K562 (cell line): Measurements from ENCODE around the gene DKC1. TPM values are rescaled to one million over a fixed set of nuclear protein-coding genes. Genes with fewer than 3 reads are reported as not detected.

Experiments used
- ARID2 ChIP-seq: fragments of 450-650 bp; IDR thresholded peaks from 2 replicates; pipeline ENCODE4 v1.6.1; 2017; ENCODE audit warnings: antibody characterized with exemption, mild to moderate bottlenecking
- CHCHD3 ChIP-seq: fragments of 250-450 bp; sonication (Bioruptor Pico); IDR thresholded peaks from 2 replicates; pipeline ENCODE4 v2.1.2; 2022; ENCODE audit warnings: mild to moderate bottlenecking
- CLOCK ChIP-seq: fragments of 250-450 bp; sonication (Bioruptor Pico); IDR thresholded peaks from 2 replicates; pipeline ENCODE4 v1.4.0; 2020; ENCODE audit warnings: mild to moderate bottlenecking, moderate library complexity, borderline replicate concordance
- CREB3 ChIP-seq: fragments of 450-650 bp; conservative IDR thresholded peaks from 2 replicates; pipeline ENCODE4 v1.6.1; 2016; ENCODE audit warnings: missing genetic modification characterization, low read depth, mild to moderate bottlenecking, missing compliant biosample characterization, moderate library complexity
- DLX4 ChIP-seq: fragments of 250-450 bp; sonication (Bioruptor Pico); IDR thresholded peaks from 2 replicates; pipeline ENCODE4 v1.6.1; 2021; ENCODE audit warnings: mild to moderate bottlenecking
- ETV5 ChIP-seq: sonication (generic); formaldehyde crosslinking; IDR thresholded peaks from 2 replicates; pipeline ENCODE4 v1.4.0; 2020; ENCODE audit warnings: low read depth, mild to moderate bottlenecking, missing genetic modification reagents
- FOXJ3 ChIP-seq: sonication (generic); formaldehyde crosslinking; IDR thresholded peaks from 2 replicates; pipeline ENCODE4 v1.4.0; 2020; ENCODE audit warnings: mild to moderate bottlenecking, missing genetic modification reagents
- HDAC2 ChIP-seq: fragments of 450-650 bp; IDR thresholded peaks from 2 replicates; pipeline ENCODE4 v1.6.1; 2016; ENCODE audit warnings: mild to moderate bottlenecking
- MCM7 ChIP-seq, 2 experiments: fragments of 450-650 bp; IDR thresholded peaks; 2 replicates each; pipeline ENCODE4 v1.6.1; 2016 to 2018
- MITF ChIP-seq: IDR thresholded peaks from 2 replicates; pipeline ENCODE4 v1.6.1; 2014; ENCODE audit warnings: antibody characterized with exemption
- SMARCA4 ChIP-seq: fragments of 450-650 bp; IDR thresholded peaks from 2 replicates; pipeline ENCODE4 v1.6.1; 2016
- ZNF133 ChIP-seq: fragments of 250-450 bp; sonication (Bioruptor Pico); IDR thresholded peaks from 2 replicates; pipeline ENCODE4 v1.4.0; 2020; ENCODE audit warnings: mild to moderate bottlenecking
- ZNF146 ChIP-seq: IDR thresholded peaks from one replicate; pipeline ENCODE4 v1.6.1; 2018; ENCODE audit warnings: missing compliant biosample characterization; ENCODE audit not compliant: unreplicated experiment
- ZNF764 ChIP-seq: fragments of 250-450 bp; sonication (Bioruptor Pico); IDR thresholded peaks from 2 replicates; pipeline ENCODE4 v1.4.0; 2020; ENCODE audit warnings: low read depth, mild to moderate bottlenecking, moderate library complexity
- ZNF778 ChIP-seq: fragments of 450-650 bp; formaldehyde crosslinking; IDR thresholded peaks from 2 replicates; pipeline ENCODE4 v1.4.0; 2020; ENCODE audit warnings: mild to moderate bottlenecking, moderate library complexity
- polyA plus RNA-seq, 8 experiments: library from polyadenylated mRNA; depleted of rRNA in 4 of 8; stranded (reverse) in 5 of 8; unstranded in 3 of 8; fragments of >200 nt; fragmentation: Nextera tagmentation in 2 of 8; fragmentation: Illumina TruSeq in 1 of 8; extraction: Ambion mirVana in 2 of 8; extraction: Trizol in 1 of 8; gene quantifications; 2 replicates each; pipeline versions ENCODE4 v1.2.1 to v1.2.3, GENCODE V29; 2011 to 2014; ENCODE audit warnings: inconsistent platforms in 1 of 8, missing spikeins in 1 of 8
- total RNA-seq, 7 experiments: library from RNA; depleted of rRNA in 6 of 7; stranded (reverse); fragments of >200 nt in 6 of 7; fragmentation: Illumina TruSeq in 2 of 7; extraction: Trizol in 2 of 7; gene quantifications; 2 replicates each; pipeline versions ENCODE4 v1.2.1 to v1.2.3, GENCODE V29; 2011 to 2021; ENCODE audit warnings: low replicate concordance in 1 of 7
- TF ChIP-seq, protein P1 (sequence below): IDR thresholded peaks from 3 replicates; pipeline ENCODE4 v1.6.1; 2011; ENCODE audit warnings: borderline replicate concordance, mild to moderate bottlenecking, moderate library complexity; ENCODE audit not compliant: insufficient read length; ENCODE audit errors: extremely low read depth
- TF ChIP-seq, protein P2 (sequence below): fragments of 250-450 bp; sonication (Bioruptor Pico); IDR thresholded peaks from 2 replicates; pipeline ENCODE4 v1.5.0; 2020; ENCODE audit warnings: mild to moderate bottlenecking, borderline replicate concordance

The DKC1 gene
- total and polyA plus RNA-seq, 9 of the 15 experiments (the other 6 are each of a cell fraction or from before 2014, with no cell fraction given): 205 to 313 (median 219) TPM

GRCh38 chrX:154818916-154819770 lies 56.5 kb downstream of the DKC1 start (continued):
- TF ChIP-seq ZNF778 (CRISPR knock-in tag) (no peak), HDAC2 (peak; percentile 26; the same call in 1 of the 2 replicates), ZNF133 (CRISPR knock-in tag) (no peak), CREB3 (tag) (no peak), SMARCA4 (no peak), FOXJ3 (CRISPR knock-in tag) (no peak), ZNF764 (CRISPR knock-in tag) (no peak), CHCHD3 (CRISPR knock-in tag) (no peak), MCM7 (IDR thresholded peaks at IDR 0.05) (no peak), ETV5 (no peak), MITF (no peak), DLX4 (CRISPR knock-in tag) (no peak), CLOCK (no peak), ARID2 (no peak), ZNF146 (CRISPR knock-in tag) (no peak)
- TF ChIP-seq, protein P1, sequence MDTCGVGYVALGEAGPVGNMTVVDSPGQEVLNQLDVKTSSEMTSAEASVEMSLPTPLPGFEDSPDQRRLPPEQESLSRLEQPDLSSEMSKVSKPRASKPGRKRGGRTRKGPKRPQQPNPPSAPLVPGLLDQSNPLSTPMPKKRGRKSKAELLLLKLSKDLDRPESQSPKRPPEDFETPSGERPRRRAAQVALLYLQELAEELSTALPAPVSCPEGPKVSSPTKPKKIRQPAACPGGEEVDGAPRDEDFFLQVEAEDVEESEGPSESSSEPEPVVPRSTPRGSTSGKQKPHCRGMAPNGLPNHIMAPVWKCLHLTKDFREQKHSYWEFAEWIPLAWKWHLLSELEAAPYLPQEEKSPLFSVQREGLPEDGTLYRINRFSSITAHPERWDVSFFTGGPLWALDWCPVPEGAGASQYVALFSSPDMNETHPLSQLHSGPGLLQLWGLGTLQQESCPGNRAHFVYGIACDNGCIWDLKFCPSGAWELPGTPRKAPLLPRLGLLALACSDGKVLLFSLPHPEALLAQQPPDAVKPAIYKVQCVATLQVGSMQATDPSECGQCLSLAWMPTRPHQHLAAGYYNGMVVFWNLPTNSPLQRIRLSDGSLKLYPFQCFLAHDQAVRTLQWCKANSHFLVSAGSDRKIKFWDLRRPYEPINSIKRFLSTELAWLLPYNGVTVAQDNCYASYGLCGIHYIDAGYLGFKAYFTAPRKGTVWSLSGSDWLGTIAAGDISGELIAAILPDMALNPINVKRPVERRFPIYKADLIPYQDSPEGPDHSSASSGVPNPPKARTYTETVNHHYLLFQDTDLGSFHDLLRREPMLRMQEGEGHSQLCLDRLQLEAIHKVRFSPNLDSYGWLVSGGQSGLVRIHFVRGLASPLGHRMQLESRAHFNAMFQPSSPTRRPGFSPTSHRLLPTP: no peak
- TF ChIP-seq, protein P2, sequence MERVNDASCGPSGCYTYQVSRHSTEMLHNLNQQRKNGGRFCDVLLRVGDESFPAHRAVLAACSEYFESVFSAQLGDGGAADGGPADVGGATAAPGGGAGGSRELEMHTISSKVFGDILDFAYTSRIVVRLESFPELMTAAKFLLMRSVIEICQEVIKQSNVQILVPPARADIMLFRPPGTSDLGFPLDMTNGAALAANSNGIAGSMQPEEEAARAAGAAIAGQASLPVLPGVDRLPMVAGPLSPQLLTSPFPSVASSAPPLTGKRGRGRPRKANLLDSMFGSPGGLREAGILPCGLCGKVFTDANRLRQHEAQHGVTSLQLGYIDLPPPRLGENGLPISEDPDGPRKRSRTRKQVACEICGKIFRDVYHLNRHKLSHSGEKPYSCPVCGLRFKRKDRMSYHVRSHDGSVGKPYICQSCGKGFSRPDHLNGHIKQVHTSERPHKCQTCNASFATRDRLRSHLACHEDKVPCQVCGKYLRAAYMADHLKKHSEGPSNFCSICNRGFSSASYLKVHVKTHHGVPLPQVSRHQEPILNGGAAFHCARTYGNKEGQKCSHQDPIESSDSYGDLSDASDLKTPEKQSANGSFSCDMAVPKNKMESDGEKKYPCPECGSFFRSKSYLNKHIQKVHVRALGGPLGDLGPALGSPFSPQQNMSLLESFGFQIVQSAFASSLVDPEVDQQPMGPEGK (CRISPR knock-in tag): no peak
